ENCODE data around the gene IER2. TPM values are rescaled to one million over a fixed set of nuclear protein-coding genes. Genes with fewer than 3 reads are reported as not detected.
A peak's percentile ranks its signal among the peaks of the same experiment; 100 is the strongest.

Gene IER2
- total RNA-seq, 4 donors from 2014 or later = 15.4 to 19.1 (median 16.7) TPM

GRCh38 chr19:13132471-13133180, 17.6 kb upstream of the IER2 start:
- Histone ChIP-seq H3K27ac (peak overlapping the region in 3 of 4 donors; percentile 38 to 62 (median 48)), H3K27me3 (no peaks in the 10 kb centered on the region), H3K36me3 (peaks cover 0 to 25% of the 10 kb centered on the region in 2 donors), H3K4me3 (no peak overlapping the region), H3K9me3 (no peaks in the 10 kb centered on the region), H3K4me1 (peaks cover 0 to 16% of the 10 kb centered on the region in 2 donors)
- intact Hi-C loops (cut with DNase I; ENCODE audit: low total_unique reads) = no loop called here
- in situ Hi-C loops (cut with MboI; ENCODE audit: low sequenced_read_pairs in 4 of 4) = no loop called here
- DNase-seq (no peak), ATAC-seq (no peak)
- TF ChIP-seq POLR2A (IDR thresholded peaks at IDR 0.05) = no peak
- no peak for TF ChIP-seq CTCF (IDR thresholded peaks at IDR 0.05 in 4 of 5, conservative IDR thresholded peaks at IDR 0.05 in 1 of 5)

DNA sequence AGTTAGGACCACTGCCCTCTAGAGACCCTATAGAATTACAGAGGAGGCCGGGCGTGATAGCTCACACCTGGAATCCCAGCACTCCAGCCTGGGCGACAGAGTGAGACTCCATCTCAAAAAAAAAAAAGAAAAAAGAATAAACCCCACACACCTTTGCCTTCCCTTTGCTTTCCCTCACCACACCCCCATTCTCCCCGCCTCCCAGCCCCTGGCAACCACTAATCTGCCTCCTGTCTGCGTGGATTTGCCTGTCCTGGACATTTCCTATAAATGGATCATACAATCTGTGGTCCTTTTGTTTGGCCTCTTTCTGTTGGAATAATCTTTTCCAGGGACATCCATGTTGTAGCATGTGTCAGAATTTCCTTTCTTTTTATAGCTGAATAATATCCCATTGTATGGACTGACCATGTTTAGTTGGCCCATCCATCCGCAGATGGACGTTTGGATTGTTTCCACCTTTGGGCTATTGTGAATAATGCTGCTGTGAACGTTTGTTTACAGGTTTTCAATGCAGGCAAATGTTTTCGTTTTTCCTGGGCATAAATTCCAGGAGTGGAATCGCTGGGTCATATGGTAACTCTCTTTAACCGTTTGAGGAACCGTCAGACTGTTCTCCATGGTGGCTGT, 16.9 kb upstream of the IER2 start:
- peak overlapping the region in 3 of 4 donors; percentile 38 to 62 (median 48) for H3K27ac ChIP-seq
- ATAC-seq (no peak), DNase-seq (no peak)
- intact Hi-C loops (cut with DNase I; ENCODE audit: low total_unique reads) (no loop called here), in situ Hi-C loops (cut with MboI; ENCODE audit: low sequenced_read_pairs in 4 of 4) (no loop called here)
- no peaks in the 10 kb centered on the region for H3K27me3 ChIP-seq
- peaks cover 0 to 13% of the 10 kb centered on the region in 2 donors for H3K4me1 ChIP-seq
- H3K9me3 ChIP-seq = no peaks in the 10 kb centered on the region
- H3K4me3 ChIP-seq = no peak overlapping the region
- TF ChIP-seq CTCF (IDR thresholded peaks at IDR 0.05 in 4 of 5, conservative IDR thresholded peaks at IDR 0.05 in 1 of 5) (no peak), POLR2A (IDR thresholded peaks at IDR 0.05) (no peak)
- peaks cover 0 to 32% of the 10 kb centered on the region in 2 donors for H3K36me3 ChIP-seq

DNA sequence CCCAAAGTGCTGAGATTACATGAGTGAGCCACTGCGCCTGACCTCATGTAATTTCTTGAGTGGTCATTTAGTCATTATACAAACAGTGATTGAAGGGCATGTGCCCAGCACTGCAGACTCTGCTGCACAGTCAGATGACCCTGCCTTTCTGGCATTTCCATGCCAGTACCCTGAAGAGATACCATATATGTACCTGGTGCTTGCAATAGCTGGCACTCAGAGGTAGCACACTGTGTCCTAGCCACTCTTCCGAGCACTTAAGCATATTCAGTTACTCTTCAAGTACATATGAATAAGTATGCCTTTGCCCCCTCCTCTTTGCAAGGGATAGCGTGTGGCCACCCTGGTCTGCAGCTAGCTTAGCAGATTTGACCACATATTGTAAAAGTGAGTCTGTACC, 15.6 kb upstream of the IER2 start:
- H3K27me3 ChIP-seq = no peaks in the 10 kb centered on the region
- intact Hi-C loops (cut with DNase I; ENCODE audit: low total_unique reads) (no loop called here), in situ Hi-C loops (cut with MboI; ENCODE audit: low sequenced_read_pairs in 4 of 4) (no loop called here)
- ATAC-seq = peak; percentile 92 to 97
- TF ChIP-seq POLR2A (IDR thresholded peaks at IDR 0.05) (no peak), CTCF (IDR thresholded peaks at IDR 0.05 in 4 of 5, conservative IDR thresholded peaks at IDR 0.05 in 1 of 5) (no peak)
- peaks cover 0 to 13% of the 10 kb centered on the region in 2 donors for H3K4me1 ChIP-seq
- H3K4me3 ChIP-seq = no peak overlapping the region
- H3K27ac ChIP-seq = peak overlapping the region in 3 of 4 donors; percentile 31 to 74 (median 62)
- peak; percentile 63 to 71 for DNase-seq
- peaks cover 0 to 41% of the 10 kb centered on the region in 2 donors for H3K36me3 ChIP-seq
- no peaks in the 10 kb centered on the region for H3K9me3 ChIP-seq

DNA sequence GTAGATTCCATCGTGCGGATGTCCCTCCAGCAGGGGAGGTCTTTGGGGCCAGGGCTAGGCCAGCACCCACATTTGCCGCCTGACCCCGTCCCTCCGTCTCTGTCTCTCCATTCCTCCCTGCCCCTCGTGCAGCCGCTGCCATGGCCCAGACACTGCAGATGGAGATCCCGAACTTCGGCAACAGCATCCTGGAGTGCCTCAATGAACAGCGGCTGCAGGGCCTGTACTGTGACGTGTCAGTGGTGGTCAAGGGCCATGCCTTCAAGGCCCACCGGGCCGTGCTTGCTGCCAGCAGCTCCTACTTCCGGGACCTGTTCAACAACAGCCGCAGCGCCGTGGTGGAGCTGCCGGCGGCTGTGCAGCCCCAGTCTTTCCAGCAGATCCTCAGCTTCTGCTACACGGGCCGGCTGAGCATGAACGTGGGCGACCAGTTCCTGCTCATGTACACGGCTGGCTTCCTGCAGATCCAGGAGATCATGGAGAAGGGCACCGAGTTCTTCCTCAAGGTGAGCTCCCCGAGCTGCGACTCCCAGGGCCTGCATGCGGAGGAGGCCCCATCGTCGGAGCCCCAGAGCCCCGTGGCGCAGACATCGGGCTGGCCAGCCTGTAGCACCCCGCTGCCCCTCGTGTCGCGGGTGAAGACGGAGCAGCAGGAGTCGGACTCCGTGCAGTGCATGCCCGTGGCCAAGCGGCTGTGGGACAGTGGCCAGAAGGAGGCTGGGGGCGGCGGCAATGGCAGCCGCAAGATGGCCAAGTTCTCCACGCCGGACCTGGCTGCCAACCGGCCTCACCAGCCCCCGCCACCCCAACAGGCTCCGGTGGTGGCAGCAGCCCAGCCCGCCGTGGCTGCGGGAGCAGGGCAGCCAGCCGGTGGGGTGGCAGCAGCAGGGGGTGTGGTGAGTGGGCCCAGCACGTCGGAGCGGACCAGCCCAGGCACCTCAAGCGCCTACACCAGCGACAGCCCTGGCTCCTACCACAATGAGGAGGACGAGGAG, 14.8 kb upstream of the IER2 start:
- Histone ChIP-seq H3K4me1 (peaks cover 0 to 13% of the 10 kb centered on the region in 2 donors), H3K27me3 (no peaks in the 10 kb centered on the region), H3K36me3 (peaks cover 0 to 44% of the 10 kb centered on the region in 2 donors), H3K4me3 (no peak overlapping the region), H3K9me3 (no peaks in the 10 kb centered on the region), H3K27ac (peak overlapping the region in 3 of 4 donors; percentile 31 to 74 (median 62))
- in situ Hi-C loops (cut with MboI; ENCODE audit: low sequenced_read_pairs in 4 of 4) = no loop called here
- no peak for TF ChIP-seq CTCF (IDR thresholded peaks at IDR 0.05 in 4 of 5, conservative IDR thresholded peaks at IDR 0.05 in 1 of 5)
- no peak for TF ChIP-seq POLR2A (IDR thresholded peaks at IDR 0.05)
- intact Hi-C loops (cut with DNase I; ENCODE audit: low total_unique reads) = no loop called here
- DNase-seq (no peak), ATAC-seq (no peak)
